ENCODE data around the gene TRDMT1. TPM values are rescaled to one million over a fixed set of nuclear protein-coding genes. Genes with fewer than 3 reads are reported as not detected.

Gene TRDMT1
- total RNA-seq, 6 experiments from 2014 or later, result 6.8 to 13.0 (median 8.6) TPM

DNA sequence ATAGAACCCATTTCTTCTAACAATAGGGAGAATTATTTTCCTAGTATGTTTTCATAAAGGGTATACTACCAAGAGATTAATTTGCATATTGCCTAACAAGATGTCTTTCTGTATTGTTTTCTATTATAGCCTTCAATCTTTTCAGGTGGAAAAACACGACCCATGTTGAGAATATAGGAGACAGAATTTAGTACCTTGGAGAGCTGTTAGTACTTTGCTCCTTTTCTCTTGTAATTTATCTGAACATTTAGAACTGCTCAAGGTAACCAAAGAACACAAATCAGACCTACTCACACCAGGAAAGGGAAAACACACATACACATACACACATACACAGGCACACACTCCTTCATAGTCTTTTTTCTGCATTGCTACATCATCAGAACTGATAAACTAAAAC is 7.8 kb upstream of the TRDMT1 start:
- Mint-ChIP-seq H3K27me3 (ENCODE audit: insufficient read depth) (no peaks in the 10 kb centered on the region), H3K9me3 (no peaks in the 10 kb centered on the region), H3K4me3 (peak overlapping the region; percentile 66), H3K4me1 (ENCODE audit: low read depth) (peaks cover 91% of the 10 kb centered on the region), H3K36me3 (ENCODE audit: low read depth) (no peaks in the 10 kb centered on the region), H3K27ac (peak overlapping the region; percentile 76)
- TF ChIP-seq, protein P1, sequence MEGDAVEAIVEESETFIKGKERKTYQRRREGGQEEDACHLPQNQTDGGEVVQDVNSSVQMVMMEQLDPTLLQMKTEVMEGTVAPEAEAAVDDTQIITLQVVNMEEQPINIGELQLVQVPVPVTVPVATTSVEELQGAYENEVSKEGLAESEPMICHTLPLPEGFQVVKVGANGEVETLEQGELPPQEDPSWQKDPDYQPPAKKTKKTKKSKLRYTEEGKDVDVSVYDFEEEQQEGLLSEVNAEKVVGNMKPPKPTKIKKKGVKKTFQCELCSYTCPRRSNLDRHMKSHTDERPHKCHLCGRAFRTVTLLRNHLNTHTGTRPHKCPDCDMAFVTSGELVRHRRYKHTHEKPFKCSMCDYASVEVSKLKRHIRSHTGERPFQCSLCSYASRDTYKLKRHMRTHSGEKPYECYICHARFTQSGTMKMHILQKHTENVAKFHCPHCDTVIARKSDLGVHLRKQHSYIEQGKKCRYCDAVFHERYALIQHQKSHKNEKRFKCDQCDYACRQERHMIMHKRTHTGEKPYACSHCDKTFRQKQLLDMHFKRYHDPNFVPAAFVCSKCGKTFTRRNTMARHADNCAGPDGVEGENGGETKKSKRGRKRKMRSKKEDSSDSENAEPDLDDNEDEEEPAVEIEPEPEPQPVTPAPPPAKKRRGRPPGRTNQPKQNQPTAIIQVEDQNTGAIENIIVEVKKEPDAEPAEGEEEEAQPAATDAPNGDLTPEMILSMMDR (IDR thresholded peaks at IDR 0.05), result no peak
- no peak for DNase-seq

GRCh38 chr10:17208476-17208875 is 7.0 kb upstream of the TRDMT1 start:
- H3K4me1 Mint-ChIP-seq (ENCODE audit: low read depth), result peaks cover 87% of the 10 kb centered on the region
- H3K27me3 Mint-ChIP-seq (ENCODE audit: insufficient read depth), result no peaks in the 10 kb centered on the region
- no peak for DNase-seq
- no peaks in the 10 kb centered on the region for H3K9me3 Mint-ChIP-seq
- peak overlapping the region; percentile 68 for H3K27ac Mint-ChIP-seq
- H3K4me3 Mint-ChIP-seq, result no peak overlapping the region
- TF ChIP-seq, protein P1 (IDR thresholded peaks at IDR 0.05), result no peak
- H3K36me3 Mint-ChIP-seq (ENCODE audit: low read depth), result no peaks in the 10 kb centered on the region

DNA sequence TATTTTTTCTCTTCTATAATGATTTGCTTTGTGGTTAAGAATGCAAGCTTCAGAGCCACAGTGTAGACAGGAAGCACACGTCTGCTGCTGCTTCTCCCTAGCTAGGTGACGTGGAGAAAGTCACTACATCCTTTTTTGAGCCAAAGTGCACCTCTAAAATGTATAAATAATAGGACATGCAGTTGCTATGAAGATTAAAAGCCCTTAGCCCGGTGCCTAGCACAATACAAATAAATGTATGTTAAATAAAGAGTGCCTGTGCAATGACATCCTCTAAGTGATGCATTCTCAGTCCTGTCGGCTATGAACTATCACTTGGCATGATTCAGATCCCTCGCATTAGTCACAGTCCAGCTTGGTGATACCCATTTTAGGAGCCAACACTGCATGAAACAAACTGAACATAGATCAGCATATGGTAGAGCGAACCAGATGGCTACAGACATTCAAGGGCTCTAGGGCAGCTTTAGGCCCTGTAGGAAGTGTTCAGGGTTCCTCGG is 4.8 kb upstream of the TRDMT1 start:
- DNase-seq, result peak; percentile 91
- TF ChIP-seq, protein P1 (IDR thresholded peaks at IDR 0.05), result no peak
- Mint-ChIP-seq H3K4me3 (peak overlapping the region; percentile 72), H3K9me3 (no peaks in the 10 kb centered on the region), H3K27ac (peak overlapping the region; percentile 96), H3K4me1 (ENCODE audit: low read depth) (peaks cover 84% of the 10 kb centered on the region), H3K27me3 (ENCODE audit: insufficient read depth) (peaks cover 4% of the 10 kb centered on the region; the same call in 1 of the 2 replicates), H3K36me3 (ENCODE audit: low read depth) (no peaks in the 10 kb centered on the region)

DNA sequence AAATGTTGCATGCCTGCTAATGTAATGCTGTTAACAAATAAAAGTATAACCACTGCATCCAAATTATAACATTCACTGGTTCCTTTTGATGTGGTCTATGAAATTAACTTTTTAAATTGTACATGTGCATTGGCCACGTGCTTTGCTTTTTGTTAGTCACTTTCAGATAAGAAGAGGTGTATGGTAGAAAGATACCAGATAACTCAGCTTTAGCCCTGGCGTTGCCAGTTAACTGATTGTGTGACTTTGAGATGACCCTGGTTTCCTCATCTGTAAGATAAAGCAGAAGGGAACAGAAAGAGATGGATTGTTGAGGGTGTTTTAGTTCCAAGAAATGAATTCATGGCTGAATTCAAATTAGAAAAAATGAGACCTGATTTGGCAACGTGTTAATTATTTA is 1.9 kb upstream of the TRDMT1 start:
- TF ChIP-seq, protein P1 (IDR thresholded peaks at IDR 0.05), result no peak

DNA sequence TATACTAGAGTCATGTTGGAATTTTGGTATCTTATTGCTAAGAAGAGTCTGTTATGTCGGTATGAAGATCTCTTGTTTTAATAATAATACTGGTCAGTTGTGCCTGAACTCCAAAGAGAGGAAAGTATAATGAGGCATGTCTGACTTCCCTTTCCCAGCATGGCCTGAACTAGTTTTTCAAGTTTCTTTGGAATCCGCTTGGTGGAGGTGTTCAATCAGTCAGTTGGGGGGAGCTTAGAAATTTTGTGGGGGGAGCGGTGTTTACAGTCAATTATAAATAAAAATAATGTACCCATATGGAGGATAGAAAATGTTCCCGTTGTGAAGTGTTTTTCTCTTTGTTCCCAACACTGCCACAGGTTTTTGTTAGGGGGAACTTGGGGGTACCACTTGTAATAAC is 1.5 kb upstream of the TRDMT1 start:
- Mint-ChIP-seq H3K4me3 (no peak overlapping the region), H3K27ac (peak overlapping the region; percentile 31; the same call in 1 of the 2 replicates), H3K9me3 (no peaks in the 10 kb centered on the region), H3K27me3 (ENCODE audit: insufficient read depth) (peaks cover 4% of the 10 kb centered on the region; the same call in 1 of the 2 replicates), H3K4me1 (ENCODE audit: low read depth) (peaks cover 85% of the 10 kb centered on the region), H3K36me3 (ENCODE audit: low read depth) (no peaks in the 10 kb centered on the region)
- TF ChIP-seq, protein P1 (IDR thresholded peaks at IDR 0.05), result no peak
- no peak for DNase-seq

More for the DNA sequence above, 1.9 kb upstream of the TRDMT1 start:
- Mint-ChIP-seq H3K27me3 (ENCODE audit: insufficient read depth) (peaks cover 4% of the 10 kb centered on the region; the same call in 1 of the 2 replicates), H3K36me3 (ENCODE audit: low read depth) (no peaks in the 10 kb centered on the region), H3K9me3 (no peaks in the 10 kb centered on the region), H3K27ac (no peak overlapping the region), H3K4me3 (no peak overlapping the region), H3K4me1 (ENCODE audit: low read depth) (peaks cover 84% of the 10 kb centered on the region)
- DNase-seq, result no peak
